GM13976 (cell line): ENCODE measurements around the gene TEF.
A peak's percentile ranks its signal among the peaks of the same experiment; 100 is the strongest.
"Not testable (repeated sequence)": the region's sequence is repeated elsewhere in the genome, so short reads cannot be mapped to it uniquely, and the experiment has no call there.

Source experiments
- DNase-seq: peaks from one replicate; pipeline ENCODE4 v3.0.0; 2012; ENCODE audit warnings: low spot score
- in situ Hi-C: fragments of 300-500 bp; cut with MboI; formaldehyde crosslinking; loops from one replicate; pipeline ENCODE4 v1.12.0; 2022; ENCODE audit warnings: low sequenced_read_pairs, mixed read lengths, inconsistent platforms; ENCODE audit not compliant: unreplicated experiment
- TF ChIP-seq, protein P1 (sequence below): IDR thresholded peaks from 2 replicates; pipeline ENCODE4 v1.5.1; 2012; ENCODE audit warnings: borderline replicate concordance, mild to moderate bottlenecking; ENCODE audit not compliant: insufficient read depth; ENCODE audit errors: extremely low read depth, missing control alignments, control extremely low read depth

Gene TEF

GRCh38 chr22:41436322-41437113, 54.8 kb downstream of the TEF start:
- in situ Hi-C loops = no loop called here
- TF ChIP-seq, protein P1, sequence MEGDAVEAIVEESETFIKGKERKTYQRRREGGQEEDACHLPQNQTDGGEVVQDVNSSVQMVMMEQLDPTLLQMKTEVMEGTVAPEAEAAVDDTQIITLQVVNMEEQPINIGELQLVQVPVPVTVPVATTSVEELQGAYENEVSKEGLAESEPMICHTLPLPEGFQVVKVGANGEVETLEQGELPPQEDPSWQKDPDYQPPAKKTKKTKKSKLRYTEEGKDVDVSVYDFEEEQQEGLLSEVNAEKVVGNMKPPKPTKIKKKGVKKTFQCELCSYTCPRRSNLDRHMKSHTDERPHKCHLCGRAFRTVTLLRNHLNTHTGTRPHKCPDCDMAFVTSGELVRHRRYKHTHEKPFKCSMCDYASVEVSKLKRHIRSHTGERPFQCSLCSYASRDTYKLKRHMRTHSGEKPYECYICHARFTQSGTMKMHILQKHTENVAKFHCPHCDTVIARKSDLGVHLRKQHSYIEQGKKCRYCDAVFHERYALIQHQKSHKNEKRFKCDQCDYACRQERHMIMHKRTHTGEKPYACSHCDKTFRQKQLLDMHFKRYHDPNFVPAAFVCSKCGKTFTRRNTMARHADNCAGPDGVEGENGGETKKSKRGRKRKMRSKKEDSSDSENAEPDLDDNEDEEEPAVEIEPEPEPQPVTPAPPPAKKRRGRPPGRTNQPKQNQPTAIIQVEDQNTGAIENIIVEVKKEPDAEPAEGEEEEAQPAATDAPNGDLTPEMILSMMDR = no peak
- peak; percentile 18 for DNase-seq

- no peak for DNase-seq
- TF ChIP-seq, protein P1 = no peak
- in situ Hi-C loops = no loop called here
Measured at GRCh38 chr22:41437198-41437597, 55.5 kb downstream of the TEF start.

- in situ Hi-C loops, DNase-seq: not testable (repeated sequence)
Measured at GRCh38 chr22:41440511-41440910, 58.8 kb downstream of the TEF start.

DNA sequence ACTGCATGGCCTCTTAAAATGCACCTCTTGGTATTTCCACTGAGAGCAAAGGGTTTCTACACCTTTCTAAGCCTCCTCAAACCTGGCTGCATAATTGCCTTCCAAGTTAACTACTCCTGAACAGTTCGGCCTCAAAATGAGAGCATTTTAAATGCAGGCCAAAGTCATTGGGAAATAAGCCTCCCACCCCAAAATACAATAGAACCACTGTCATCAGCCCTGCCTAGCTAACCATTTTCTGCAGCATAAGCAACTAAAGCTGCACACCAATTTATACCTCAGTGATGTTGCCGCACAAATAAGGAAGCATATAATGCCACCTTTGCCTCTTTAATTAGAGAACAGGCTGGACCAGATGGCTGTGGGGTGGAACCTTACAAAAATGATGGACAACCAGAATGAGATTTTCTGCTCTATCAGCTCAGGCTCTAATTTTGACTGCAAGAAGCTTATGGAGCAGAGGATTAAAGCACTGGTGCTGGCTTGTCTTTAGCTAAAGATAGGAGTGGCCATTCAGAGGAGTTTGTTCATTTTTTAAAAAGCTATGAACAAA, 60.6 kb downstream of the TEF start:
- TF ChIP-seq, protein P1 = no peak
- in situ Hi-C loops = no loop called here
- DNase-seq = no peak

DNA sequence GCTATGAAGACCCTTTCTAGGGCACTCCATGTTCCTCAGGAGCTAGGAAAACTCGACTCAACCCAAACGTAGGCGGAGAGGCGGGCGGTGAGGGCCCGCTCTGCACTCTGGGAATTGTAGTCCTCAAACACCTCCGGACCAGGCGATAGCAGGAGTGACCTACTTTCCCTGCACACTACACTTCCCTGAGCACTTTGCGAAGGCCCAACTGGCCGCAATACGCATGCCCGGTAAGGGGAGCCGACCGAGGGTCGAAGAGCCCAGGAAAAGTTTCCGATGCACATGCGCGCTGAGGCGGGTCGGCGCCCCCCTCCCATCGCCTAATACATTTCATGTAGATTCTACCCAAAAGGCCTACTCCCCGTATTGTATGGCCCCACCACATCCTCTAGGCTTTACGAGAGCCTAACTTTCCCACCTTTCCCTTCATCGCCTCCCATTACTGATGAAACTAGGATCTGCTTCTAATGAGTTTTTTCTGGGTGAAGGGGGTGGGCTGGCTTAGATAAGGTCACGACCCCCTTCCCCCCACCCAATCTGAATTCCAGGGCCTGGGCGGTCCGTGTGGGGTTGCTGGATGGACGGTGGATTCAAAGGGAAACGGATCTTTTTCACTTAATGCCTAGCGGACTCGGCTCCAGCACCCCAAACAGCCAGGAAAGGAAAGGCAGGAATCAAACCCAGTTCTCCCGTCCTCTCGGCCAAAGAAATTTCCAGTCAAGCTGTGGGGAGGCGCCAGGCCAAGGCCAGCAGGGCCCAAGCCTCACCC, 62.8 kb downstream of the TEF start:
- in situ Hi-C loops = no loop called here
- DNase-seq = peak; percentile 90
- TF ChIP-seq, protein P1 = no peak

DNA sequence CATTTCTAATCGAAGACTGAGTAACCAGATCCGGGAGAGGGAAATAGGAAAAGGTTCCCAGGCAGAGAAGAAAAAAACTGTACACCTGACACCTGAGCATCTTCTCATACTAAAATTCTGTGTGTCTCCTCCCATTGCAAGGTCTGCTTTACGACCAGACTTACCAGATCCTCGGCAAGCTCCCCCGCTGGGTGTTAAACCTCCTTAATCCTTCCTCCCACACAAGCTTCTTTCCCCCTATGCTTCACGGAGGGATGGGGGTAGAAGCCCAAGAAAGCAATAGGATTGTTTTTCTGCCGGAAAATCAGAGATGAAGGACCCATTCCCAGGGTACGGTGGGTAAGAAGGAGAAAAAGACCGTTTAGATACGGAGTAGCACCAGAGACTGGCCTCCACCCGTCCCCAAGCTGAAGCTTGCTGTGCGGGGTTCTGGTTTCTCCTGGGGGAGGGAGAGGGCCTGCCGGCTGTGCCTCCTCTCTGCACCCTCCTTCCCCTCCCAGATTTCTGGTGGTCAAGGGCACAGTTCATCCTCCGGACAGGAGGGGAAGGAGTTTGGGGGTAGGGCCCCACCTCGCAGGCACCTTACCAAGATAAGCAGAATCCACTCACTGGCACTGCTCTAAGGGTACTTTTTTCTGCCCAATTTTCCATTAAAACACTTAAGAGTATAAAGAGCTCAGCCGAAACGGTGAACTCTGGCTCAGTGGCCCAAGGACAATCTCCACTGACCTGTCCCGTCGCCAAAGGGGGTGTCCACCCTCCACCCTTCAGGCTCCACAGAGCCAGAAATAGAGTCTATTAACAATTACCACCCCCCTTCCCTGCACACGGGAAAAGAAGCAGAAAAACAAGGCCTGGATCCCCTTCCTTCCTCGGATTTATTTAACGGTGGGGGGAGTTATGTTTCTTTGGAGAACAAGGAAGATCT, 63.7 kb downstream of the TEF start:
- TF ChIP-seq, protein P1 = no peak
- in situ Hi-C loops = no loop called here
- peak; percentile 26 for DNase-seq
